HG02759 (cell line): ENCODE measurements around the gene FMO2.

ENCODE experiments used
- ATAC-seq: cut with Tn5 transposase; IDR thresholded peaks from one replicate; pipeline ENCODE4 v1.9.1; 2021; ENCODE audit warnings: mild to moderate bottlenecking, moderate library complexity; ENCODE audit not compliant: unreplicated experiment

FMO2 gene

DNA sequence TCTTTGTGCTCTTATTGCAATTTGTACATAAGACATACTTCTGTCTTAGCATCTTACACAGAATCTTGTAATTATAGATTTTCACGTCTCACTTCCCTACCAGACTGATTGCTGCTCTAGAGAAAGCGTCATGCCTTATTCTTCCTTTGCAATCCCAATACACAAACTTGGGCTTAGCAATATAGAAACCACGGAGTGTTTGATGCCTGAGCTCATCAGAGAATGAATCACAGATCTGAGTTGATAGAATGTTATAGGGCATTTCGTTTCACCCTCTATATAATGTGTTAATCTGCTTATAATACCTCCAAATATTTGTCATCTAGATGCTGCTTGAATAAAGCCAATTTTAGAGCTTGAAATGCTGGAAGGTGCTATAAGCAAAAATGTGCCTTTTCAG, 69.8 kb downstream of the FMO2 start:
- no peak for ATAC-seq

DNA sequence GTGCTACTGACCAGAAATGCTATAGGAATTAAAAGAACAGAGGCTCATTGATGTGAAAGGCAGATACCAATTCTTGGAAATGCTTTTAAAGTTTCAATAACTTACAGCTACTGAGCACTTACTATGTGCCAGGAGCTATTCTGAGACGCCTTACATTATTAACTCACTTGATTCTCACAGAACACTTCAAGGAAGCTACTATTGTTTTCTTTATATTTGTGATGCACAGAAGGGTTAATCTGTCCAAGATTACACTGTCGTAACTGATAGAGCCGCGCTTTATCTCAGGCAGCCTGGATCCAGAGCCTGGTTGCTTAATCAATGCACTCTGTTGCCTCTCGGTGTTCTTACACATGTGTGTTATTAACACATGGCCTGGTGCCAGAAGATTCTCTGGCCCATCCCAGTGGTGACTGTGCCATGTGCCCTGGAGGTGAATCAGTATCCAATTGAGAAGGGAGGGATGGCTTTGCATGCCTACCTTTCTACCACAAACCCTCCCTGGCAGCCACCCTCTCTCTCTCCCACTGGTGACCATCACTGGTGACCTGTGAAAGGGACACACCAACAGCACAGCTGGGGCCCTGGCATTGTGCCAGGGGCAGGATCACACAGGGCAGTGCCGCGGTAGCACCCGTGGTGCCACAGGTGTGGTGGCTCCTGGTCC, 72.0 kb downstream of the FMO2 start:
- ATAC-seq, result no peak

DNA sequence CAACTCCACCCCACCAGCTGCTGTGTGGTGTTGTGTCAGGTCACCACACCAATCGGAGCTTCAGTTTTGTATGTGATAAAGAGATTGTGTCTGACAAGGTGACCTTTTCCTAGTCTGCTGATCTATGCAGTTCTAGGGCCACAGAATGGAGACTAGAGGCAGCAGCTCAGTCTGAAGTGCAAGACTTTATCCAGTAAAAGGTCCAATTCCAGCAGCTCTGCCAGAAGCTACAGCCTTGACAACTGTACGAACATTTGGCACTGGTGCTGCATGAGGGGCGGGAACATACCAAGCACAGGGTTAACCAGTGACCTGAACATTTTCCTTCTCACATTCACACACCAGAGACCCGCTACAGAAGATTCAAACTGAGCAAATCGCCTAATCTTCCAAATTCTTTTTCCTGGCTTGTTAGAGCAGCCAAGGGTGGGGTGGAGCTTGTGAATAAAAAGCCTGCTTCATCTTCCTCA, 72.5 kb downstream of the FMO2 start:
- ATAC-seq, result no peak

DNA sequence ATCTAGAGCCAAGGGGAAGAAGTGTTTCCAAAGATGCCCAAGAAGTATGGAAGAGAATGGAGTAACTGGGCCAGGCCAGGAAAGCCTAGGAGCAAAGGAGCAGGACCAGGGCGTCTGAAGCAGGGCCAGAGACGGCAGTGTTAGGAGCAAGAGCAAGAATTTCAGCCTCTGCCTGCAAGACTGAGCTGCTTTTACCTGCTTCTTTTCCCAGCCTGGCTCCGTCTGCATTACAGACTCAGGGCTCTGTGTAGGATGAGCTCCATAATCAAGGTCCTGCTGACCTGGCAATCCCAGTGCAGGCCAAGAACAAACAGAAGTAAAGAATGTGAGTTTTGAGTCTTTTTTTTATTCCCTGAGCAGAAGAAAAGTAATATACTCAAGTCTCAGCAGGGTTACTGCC, 73.3 kb downstream of the FMO2 start:
- no peak for ATAC-seq

DNA sequence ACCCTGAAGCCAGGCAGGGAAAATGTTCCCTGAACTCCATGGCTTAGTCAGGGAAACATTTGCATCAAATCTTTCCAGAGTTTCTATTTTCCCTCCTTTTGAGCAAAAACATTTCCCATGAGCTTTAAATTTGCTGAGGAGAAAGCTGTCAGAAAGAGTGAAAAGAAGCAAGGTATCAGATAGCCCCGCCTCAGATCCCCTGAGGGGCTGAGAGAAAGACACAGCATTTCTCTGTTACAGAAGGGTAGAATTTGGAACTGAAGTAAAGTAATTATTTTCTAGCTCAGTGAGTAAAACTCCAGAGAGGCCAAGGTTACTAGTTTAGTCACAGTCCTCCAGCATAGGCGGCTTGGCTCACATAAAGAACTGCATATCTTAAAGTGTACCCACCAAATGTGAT, 73.8 kb downstream of the FMO2 start:
- no peak for ATAC-seq
